Transverse colon (tissue), 4 donors: ENCODE data around the gene ARMC2. TPM values are rescaled to one million over a fixed set of nuclear protein-coding genes. Genes with fewer than 3 reads are reported as not detected.

ENCODE experiments used
- DNase-seq: peaks from one replicate; pipeline ENCODE4 v3.0.0-alpha.2; 2019
- H3K27ac ChIP-seq, 4 donors: fragments of 200-600 bp; sonication (generic); 2 replicates each; pipeline ENCODE4 v1.5.1; 2016 to 2018; ENCODE audit warnings: inconsistent platforms in 4 of 4
- H3K27me3 ChIP-seq: fragments of 200-600 bp; sonication (generic); 2 replicates; pipeline ENCODE4 v1.5.1; 2017; ENCODE audit warnings: inconsistent platforms
- H3K36me3 ChIP-seq, 4 donors: fragments of 200-600 bp; sonication (generic); 2 replicates each; pipeline ENCODE4 v1.5.1; 2017 to 2019; ENCODE audit warnings: inconsistent platforms in 4 of 4
- H3K4me1 ChIP-seq, 4 donors: fragments of 200-600 bp; sonication (generic); 2 replicates each; pipeline ENCODE4 v1.5.1; 2017 to 2020; ENCODE audit warnings: inconsistent platforms in 4 of 4
- H3K4me3 ChIP-seq, 4 donors: fragments of 200-600 bp; sonication (generic); 1 replicate in 1 of 4; 2 replicates in 3 of 4; pipeline versions ENCODE4 v1.5.1 to v1.6.1; 2017 to 2019; ENCODE audit warnings: inconsistent platforms in 4 of 4
- H3K9me3 ChIP-seq, 2 donors: fragments of 200-600 bp; sonication (generic); 2 replicates each; pipeline ENCODE4 v1.5.1; 2017 to 2019; ENCODE audit warnings: inconsistent platforms in 2 of 2
- CTCF ChIP-seq, 5 experiments: fragments of 200-600 bp in 3 of 5; fragments of 450-650 bp in 2 of 5; sonication (generic) in 3 of 5; IDR thresholded peaks; 1 replicate in 2 of 5; 2 replicates in 3 of 5; pipeline ENCODE4 v1.5.1; 2016 to 2017; ENCODE audit warnings: antibody characterized with exemption in 5 of 5, inconsistent platforms in 3 of 5, mild to moderate bottlenecking in 2 of 5, moderate library complexity in 1 of 5
- EP300 ChIP-seq: sonication (generic); formaldehyde crosslinking; IDR thresholded peaks from one replicate; pipeline ENCODE4 v1.6.1; 2017; ENCODE audit warnings: antibody characterized with exemption, low read depth
- POLR2A ChIP-seq: fragments of 450-650 bp; IDR thresholded peaks from one replicate; pipeline ENCODE4 v1.6.1; 2016; ENCODE audit warnings: antibody characterized with exemption, mild to moderate bottlenecking, moderate library complexity
- POLR2AphosphoS5 ChIP-seq, 3 donors: sonication (generic); formaldehyde crosslinking; IDR thresholded peaks; one replicate each; pipeline ENCODE4 v1.6.1; 2016; ENCODE audit warnings: antibody characterized with exemption in 3 of 3
- WGBS, 2 donors: methylation state at CpG; one replicate each; pipeline ENCODE4 v1.1.5; 2018; ENCODE audit warnings: low coverage in 1 of 2; 5-methylcytosine and 5-hydroxymethylcytosine counted together
- in situ Hi-C, 4 donors: fragments of 200-750 bp; cut with MboI; loops; one replicate each; pipeline versions ENCODE4 v1.15.0 to v1.15.1; 2017; ENCODE audit warnings: low sequenced_read_pairs in 3 of 4, low pct_ligation_motif_present in 1 of 4, low pct_unique_long_range_greater_than_20kb in 1 of 4
- intact Hi-C: fragments of 100-400 bp; cut with DNase I; formaldehyde crosslinking; loops from one replicate; pipeline ENCODE4 v1.15.1; 2023; ENCODE audit warnings: low total_unique reads
- total RNA-seq, 4 donors: library from RNA; depleted of rRNA; stranded (reverse); fragments of >200 nt; gene quantifications; one replicate each; pipeline ENCODE4 v1.1.0, GENCODE V29; 2016

The ARMC2 gene
- total RNA-seq, 4 donors from 2014 or later = 2.0 to 7.5 (median 3.0) TPM

GRCh38 chr6:108982154-108983113, 134.2 kb downstream of the ARMC2 start:
- peaks cover 0 to 1% of the 10 kb centered on the region in 2 donors for H3K9me3 ChIP-seq
- peaks cover 0 to 25% (median 0%) of the 10 kb centered on the region in 4 donors for H3K36me3 ChIP-seq
- no peaks in the 10 kb centered on the region for H3K27me3 ChIP-seq
- no peak for DNase-seq
- no peak for TF ChIP-seq POLR2A
- no peak for TF ChIP-seq CTCF (IDR thresholded peaks at IDR 0.05)
- no peak for TF ChIP-seq POLR2AphosphoS5 (IDR thresholded peaks at IDR 0.05)
- no peak for TF ChIP-seq EP300
- no peak overlapping the region for H3K27ac ChIP-seq
- WGBS, 2 donors = 92 to 95% methylated on average over 3 to 10 of the region's 10 CpGs
- no peak overlapping the region for H3K4me3 ChIP-seq
- no peaks in the 10 kb centered on the region for H3K4me1 ChIP-seq
- intact Hi-C loops (no loop called here), in situ Hi-C loops (no loop called here)

GRCh38 chr6:108983151-108983550, 134.9 kb downstream of the ARMC2 start:
- DNase-seq = no peak
- no peaks in the 10 kb centered on the region for H3K9me3 ChIP-seq
- no peak overlapping the region for H3K4me3 ChIP-seq
- intact Hi-C loops = no loop called here
- no peak for TF ChIP-seq POLR2AphosphoS5 (IDR thresholded peaks at IDR 0.05)
- no peak for TF ChIP-seq CTCF (IDR thresholded peaks at IDR 0.05)
- TF ChIP-seq POLR2A = no peak
- TF ChIP-seq EP300 = no peak
- H3K27me3 ChIP-seq = no peaks in the 10 kb centered on the region
- H3K27ac ChIP-seq = no peak overlapping the region
- WGBS, 2 donors = 69 to 78% methylated on average over 1 of the region's 1 CpG
- H3K36me3 ChIP-seq = peaks cover 0 to 31% (median 2%) of the 10 kb centered on the region in 4 donors
- H3K4me1 ChIP-seq = no peaks in the 10 kb centered on the region
- in situ Hi-C loops = no loop called here

- DNase-seq = no peak
- Histone ChIP-seq H3K4me3 (no peak overlapping the region), H3K4me1 (peaks cover 0 to 7% (median 3%) of the 10 kb centered on the region in 4 donors), H3K36me3 (peaks cover 0 to 49% (median 9%) of the 10 kb centered on the region in 4 donors), H3K27me3 (no peaks in the 10 kb centered on the region), H3K27ac (no peak overlapping the region), H3K9me3 (no peaks in the 10 kb centered on the region)
- in situ Hi-C loops (no loop called here), intact Hi-C loops (no loop called here)
- TF ChIP-seq POLR2AphosphoS5 (IDR thresholded peaks at IDR 0.05) = no peak
- TF ChIP-seq POLR2A = no peak
Observed at GRCh38 chr6:108985301-108985700, 137.1 kb downstream of the ARMC2 start.

- in situ Hi-C loops = no loop called here
- peaks cover 0 to 11% (median 5%) of the 10 kb centered on the region in 4 donors for H3K4me1 ChIP-seq
- TF ChIP-seq EP300 (no peak), CTCF (IDR thresholded peaks at IDR 0.05) (no peak), POLR2AphosphoS5 (IDR thresholded peaks at IDR 0.05) (no peak), POLR2A (no peak)
Observed at GRCh38 chr6:108987156-108987555, 138.9 kb downstream of the ARMC2 start.

More at GRCh38 chr6:108987156-108987555, 138.9 kb downstream of the ARMC2 start:
- intact Hi-C loops = no loop called here
- Histone ChIP-seq H3K4me3 (no peak overlapping the region), H3K27me3 (no peaks in the 10 kb centered on the region), H3K9me3 (no peaks in the 10 kb centered on the region), H3K36me3 (peaks cover 0 to 52% (median 17%) of the 10 kb centered on the region in 4 donors), H3K27ac (no peak overlapping the region)
- no peak for DNase-seq
